ENCODE data around the gene PCGF3. TPM values are rescaled to one million over a fixed set of nuclear protein-coding genes. Genes with fewer than 3 reads are reported as not detected.

The PCGF3 gene
- total and polyA plus RNA-seq, 10 of the 15 experiments (the other 5 are each of a cell fraction or from before 2014, with no cell fraction given) = 2.2 to 43.8 (median 15.9) TPM

- no peak for TF ChIP-seq ZBTB33 (IDR thresholded peaks at IDR 0.05)
- no peak for TF ChIP-seq E2F8 (IDR thresholded peaks at IDR 0.05; ENCODE audit: low read depth, partially characterized antibody)
Observed at GRCh38 chr4:657338-657833, 48.2 kb upstream of the PCGF3 start (continued).

- no peak overlapping the region for H3K4me3 ChIP-seq
- no TSS peak for BruUV-seq (replicated peaks)
- TF ChIP-seq NR2F1 (conservative IDR thresholded peaks at IDR 0.05) (0 out of 2 replicates have a peak, but pooled peaks have one; percentile 46), BRCA1 (IDR thresholded peaks at IDR 0.05; ENCODE audit: low read depth, low read length) (no peak)
- H3K9me3 ChIP-seq (replicated peaks; ENCODE audit: control insufficient read depth, insufficient read depth, low read length) = no peaks in the 10 kb centered on the region; the same call in 2 of the 3 replicates
- H2AFZ ChIP-seq (ENCODE audit: control insufficient read depth, low read depth, low read length) = no peak overlapping the region
- SMC1A ChIA-PET (ENCODE audit: uncharacterized antibody, unreplicated experiment) = no interaction called here
- ATAC-seq (no peak), DNase-seq (ENCODE audit: low read depth, low spot score) (no peak), FAIRE-seq (no peak)
- in situ Hi-C loops (cut with MboI) = no loop called here
- H3K9ac ChIP-seq (ENCODE audit: control insufficient read depth, insufficient read depth, low read length) = no peak overlapping the region
- no peaks in the 10 kb centered on the region for H4K20me1 ChIP-seq (ENCODE audit: control insufficient read depth, insufficient read depth)
- CTCF ChIA-PET = no interaction called here
- H3K27ac ChIP-seq (ENCODE audit: control insufficient read depth, insufficient read depth) = no peak overlapping the region
- RAD21 ChIA-PET (ENCODE audit: unreplicated experiment) = no interaction called here
- H3K4me1 ChIP-seq (ENCODE audit: control insufficient read depth, insufficient read depth, low read length) = no peaks in the 10 kb centered on the region
- intact Hi-C loops (cut with micrococcal nuclease; ENCODE audit: unreplicated experiment) = no loop called here
- 67% methylated on average over 27 of the region's 27 CpGs for WGBS (ENCODE audit: insufficient coverage, insufficient replicate concordance, low lambda C conversion rate, missing lambda C conversion rate)
- POLR2A ChIA-PET = no interaction called here
- no peaks in the 10 kb centered on the region for H3K79me2 ChIP-seq (ENCODE audit: control insufficient read depth, insufficient read depth, low read length)
- H3K27me3 ChIP-seq (replicated peaks in 1 of 2; ENCODE audit: control insufficient read depth in 2 of 2, insufficient read depth in 2 of 2, low read length in 1 of 2) = no peaks in the 10 kb centered on the region
- H3K36me3 ChIP-seq (ENCODE audit: control insufficient read depth in 2 of 2, insufficient read depth in 2 of 2, low read length in 1 of 2) = no peaks in the 10 kb centered on the region
- H3K4me2 ChIP-seq (ENCODE audit: control insufficient read depth, insufficient read depth) = no peak overlapping the region
Observed at GRCh38 chr4:657834-658667, 47.6 kb upstream of the PCGF3 start.

Data from GM12878 (cell line).